Heart right ventricle (tissue), 16 donors: ENCODE results near the gene NAT14. TPM values are rescaled to one million over a fixed set of nuclear protein-coding genes. Genes with fewer than 3 reads are reported as not detected.

ENCODE experiments used
- ATAC-seq, 8 donors: fragments of 200-7000 bp; cut with Tn5 transposase; one replicate each; pipeline ENCODE4 v1.9.1; 2020; ENCODE audit warnings: mild to moderate bottlenecking in 8 of 8, moderate library complexity in 8 of 8, moderate number of reproducible peaks in 1 of 8
- DNase-seq, 2 donors: peaks; one replicate each; pipeline ENCODE4 v3.0.0-alpha.2; 2020
- H3K27ac ChIP-seq, 10 donors: fragments of 200-600 bp; sonication (generic) in 2 of 10; one replicate each; pipeline versions ENCODE4 v1.5.0 to v1.8.0; 2020 to 2022; ENCODE audit warnings: mild to moderate bottlenecking in 3 of 10
- H3K27me3 ChIP-seq, 7 donors: fragments of 200-600 bp; one replicate each; pipeline ENCODE4 v1.8.0; 2021 to 2022; ENCODE audit warnings: mild to moderate bottlenecking in 2 of 7
- H3K36me3 ChIP-seq, 9 donors: fragments of 200-600 bp; sonication (generic) in 1 of 9; one replicate each; pipeline versions ENCODE4 v1.5.0 to v1.8.0; 2020 to 2022; ENCODE audit warnings: mild to moderate bottlenecking in 2 of 9
- H3K4me1 ChIP-seq, 9 donors: fragments of 200-600 bp; sonication (generic) in 1 of 9; one replicate each; pipeline versions ENCODE4 v1.5.0 to v1.8.0; 2020 to 2022; ENCODE audit warnings: mild to moderate bottlenecking in 4 of 9
- H3K4me3 ChIP-seq, 10 donors: fragments of 200-600 bp; sonication (generic) in 2 of 10; one replicate each; pipeline versions ENCODE4 v1.5.0 to v1.8.0; 2020 to 2022; ENCODE audit warnings: mild to moderate bottlenecking in 7 of 10, moderate library complexity in 2 of 10
- H3K9me3 ChIP-seq, 11 donors: fragments of 200-600 bp in 10 of 11; sonication (generic) in 2 of 11; one replicate each; pipeline versions ENCODE4 v1.5.0 to v1.8.0; 2013 to 2022; ENCODE audit warnings: mild to moderate bottlenecking in 2 of 11, control low read depth in 1 of 11, moderate library complexity in 1 of 11
- WGBS, 2 donors: extraction: QIAGEN DNeasy Blood & Tissue Kit; methylation state at CpG; one replicate each; pipeline ENCODE4 v1.1.7; 2013; ENCODE audit warnings: inconsistent platforms in 1 of 2; 5-methylcytosine and 5-hydroxymethylcytosine counted together
- intact Hi-C, 10 donors: fragments of 100-400 bp; cut with DNase I; formaldehyde crosslinking; loops; one replicate each; pipeline versions ENCODE4 v1.11.1 to v1.14.2; 2022
- polyA plus RNA-seq, 2 donors: library from polyadenylated mRNA; stranded (reverse); fragments of 200-250 nt; gene quantifications; one replicate each; pipeline ENCODE4 v1.2.3, GENCODE V29; 2013
- total RNA-seq, 10 donors: library from RNA; stranded (reverse); fragmentation: NEBNext Ultra II Directional in 3 of 10; extraction: Animal tissue kit (Norgen Biotek cat#: 25700) in 3 of 10; gene quantifications; one replicate each; pipeline versions ENCODE4 v1.2.1 to v1.2.4, GENCODE V29; 2021 to 2023
- TF ChIP-seq, protein P1 (sequence below), 9 donors: fragments of 200-600 bp; sonication (generic) in 2 of 9; IDR thresholded peaks; one replicate each; pipeline versions ENCODE4 v1.5.0 to v1.8.0; 2021 to 2022; ENCODE audit warnings: antibody characterized with exemption in 9 of 9, mild to moderate bottlenecking in 5 of 9, moderate library complexity in 1 of 9
- donor health status: Arrhythmogenic right ventricular cardiomyopathy.
- donor health status: ischemic (EF 13 %, LVEDD 7.1; RV severe dilation, severe dysfunction).
- donor health status: healthy with polysubstance abuse.
- donor health status: DM: no; HTN: yes; CAD: no.
- donor health status: DM: no; HTN: no; CAD: no.
- donor health status: ischemic (EF 25% LVEDD 6.9; RV normal size, moderate dysfunction).
- donor health status: ischemic (EF 25% LVEDD 5.7; RV mildly dilated, moderate dysfunction).
- donor health status: healthy.
- donor health status: DM: yes; HTN: yes; CAD: no.
- donor health status: Ischemic cardiomyopathy.
- donor health status: ischemic (EF 35%, LVEDD 5.7; RV mildly dilated, moderate dysfunction).
- donor health status: nonischemic (EF 11% LVEDD 7.7; RV severe dilation, severe dysfunction).
- donor health status: DM: yes; HTN: yes; CAD: no.
- donor health status: PGD.
- donor health status: ischemic (EF 29% LVEDD 5.4; RV normal size, mild dysfunction).
- donor health status: nonischemic (EF 23%, LVEDD 6.1; RV moderate dilation, normal function).

The NAT14 gene
- total and polyA plus RNA-seq, 12 donors, result 5.8 to 16.4 (median 7.0) TPM

DNA sequence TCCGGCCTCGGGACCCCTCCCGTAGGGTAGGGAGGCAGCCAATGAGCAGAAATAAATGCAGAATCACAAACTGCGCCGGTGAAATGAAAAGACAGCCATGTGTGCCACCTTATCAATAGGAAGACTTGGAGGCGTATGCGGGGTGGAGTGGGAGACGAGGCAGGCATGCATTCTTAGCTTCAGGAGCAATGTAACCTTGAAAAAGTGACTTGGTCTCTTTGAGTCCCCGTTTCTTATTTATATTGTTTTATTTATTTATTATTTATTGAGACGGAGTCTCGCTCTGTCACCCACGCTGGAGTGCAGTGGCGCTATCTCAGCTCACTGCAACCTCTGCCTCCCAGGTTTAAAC lies 19.2 kb downstream of the NAT14 start:
- 29 to 36% methylated on average over 13 of the region's 13 CpGs for WGBS, 2 donors
- Histone ChIP-seq H3K4me1 (peaks cover 0 to 14% (median 3%) of the 10 kb centered on the region in 9 donors), H3K27me3 (no peaks in the 10 kb centered on the region), H3K4me3 (peak overlapping the region in 8 of 10 donors; percentile 31 to 62 (median 54)), H3K9me3 (no peaks in the 10 kb centered on the region), H3K27ac (peak overlapping the region in 7 of 10 donors; percentile 42 to 86 (median 63)), H3K36me3 (peaks cover 0 to 34% (median 0%) of the 10 kb centered on the region in 9 donors)
- TF ChIP-seq, protein P1, sequence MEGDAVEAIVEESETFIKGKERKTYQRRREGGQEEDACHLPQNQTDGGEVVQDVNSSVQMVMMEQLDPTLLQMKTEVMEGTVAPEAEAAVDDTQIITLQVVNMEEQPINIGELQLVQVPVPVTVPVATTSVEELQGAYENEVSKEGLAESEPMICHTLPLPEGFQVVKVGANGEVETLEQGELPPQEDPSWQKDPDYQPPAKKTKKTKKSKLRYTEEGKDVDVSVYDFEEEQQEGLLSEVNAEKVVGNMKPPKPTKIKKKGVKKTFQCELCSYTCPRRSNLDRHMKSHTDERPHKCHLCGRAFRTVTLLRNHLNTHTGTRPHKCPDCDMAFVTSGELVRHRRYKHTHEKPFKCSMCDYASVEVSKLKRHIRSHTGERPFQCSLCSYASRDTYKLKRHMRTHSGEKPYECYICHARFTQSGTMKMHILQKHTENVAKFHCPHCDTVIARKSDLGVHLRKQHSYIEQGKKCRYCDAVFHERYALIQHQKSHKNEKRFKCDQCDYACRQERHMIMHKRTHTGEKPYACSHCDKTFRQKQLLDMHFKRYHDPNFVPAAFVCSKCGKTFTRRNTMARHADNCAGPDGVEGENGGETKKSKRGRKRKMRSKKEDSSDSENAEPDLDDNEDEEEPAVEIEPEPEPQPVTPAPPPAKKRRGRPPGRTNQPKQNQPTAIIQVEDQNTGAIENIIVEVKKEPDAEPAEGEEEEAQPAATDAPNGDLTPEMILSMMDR (IDR thresholded peaks at IDR 0.05), result peak in 4 of 9 donors; percentile 7 to 40 (median 14)
- ATAC-seq, result peak in 1 of 8 donors; percentile 2
- intact Hi-C loops, result loop anchor here (1.0 to 10.0 kb wide), 8 partner anchors 36 to 363 kb away; partner anchors contain the start of gene TNNT1 (in 1 of the 10)
- DNase-seq, result no peak

DNA sequence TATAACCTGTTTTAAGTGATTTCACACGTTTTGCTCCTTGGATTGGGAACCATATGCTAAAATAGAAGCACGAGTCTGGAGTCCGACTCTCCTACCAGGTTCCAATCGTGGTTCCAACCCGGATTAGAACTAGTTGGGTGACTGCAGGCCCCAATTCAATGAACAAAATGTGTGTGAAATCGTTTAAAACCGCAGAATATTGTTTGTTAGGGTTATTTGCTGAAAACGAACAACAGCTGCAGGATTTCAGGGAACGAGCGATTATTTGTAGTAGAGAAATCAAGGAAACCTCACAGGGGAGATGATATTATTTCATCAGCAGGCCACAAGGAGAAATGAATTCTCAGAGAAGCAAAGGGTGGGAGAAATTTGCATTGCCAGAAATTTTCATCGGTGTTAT lies 20.0 kb downstream of the NAT14 start:
- TF ChIP-seq, protein P1 (IDR thresholded peaks at IDR 0.05), result no peak
- DNase-seq (no peak), ATAC-seq (no peak)
- H3K27ac ChIP-seq, result no peak overlapping the region
- intact Hi-C loops, result loop anchor here (1.0 to 10.0 kb wide), 8 partner anchors 37 to 364 kb away; partner anchors contain the start of gene TNNT1 (in 1 of the 10)
- WGBS, 2 donors, result 87 to 89% methylated on average over 11 of the region's 11 CpGs
- peaks cover 0 to 14% (median 3%) of the 10 kb centered on the region in 9 donors for H3K4me1 ChIP-seq
- no peaks in the 10 kb centered on the region for H3K27me3 ChIP-seq
- no peak overlapping the region for H3K4me3 ChIP-seq
- H3K36me3 ChIP-seq, result peaks cover 0 to 27% (median 0%) of the 10 kb centered on the region in 9 donors
- H3K9me3 ChIP-seq, result no peaks in the 10 kb centered on the region

DNA sequence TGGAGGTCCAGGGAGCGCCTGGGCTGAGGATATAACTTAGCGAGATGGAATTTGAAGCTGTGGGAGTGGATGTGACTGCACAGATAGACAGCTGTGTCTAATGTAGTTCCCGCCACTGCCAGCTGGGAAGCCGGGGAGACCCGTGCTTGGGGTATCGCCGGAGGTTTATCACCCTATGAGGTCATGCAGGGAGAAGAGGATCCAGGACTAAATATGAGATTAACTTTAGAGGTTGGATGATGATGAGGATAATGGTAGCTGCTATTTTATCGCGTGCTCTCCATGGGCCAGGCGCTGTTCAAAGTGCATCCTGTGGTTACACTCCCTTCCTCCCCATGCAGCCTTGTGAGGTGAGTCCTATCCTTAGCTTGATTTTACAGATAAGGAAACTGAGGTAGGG lies 23.1 kb downstream of the NAT14 start:
- H3K27me3 ChIP-seq, result no peaks in the 10 kb centered on the region
- no peak overlapping the region for H3K4me3 ChIP-seq
- DNase-seq, result no peak
- intact Hi-C loops, result loop anchor here in 3 of 10 donors (5.0 to 10.0 kb wide), 3 partner anchors 41 to 363 kb away; partner anchors contain the start of gene TNNT1 (in 1 of the 3)
- WGBS, 2 donors, result 70 to 75% methylated on average over 10 of the region's 10 CpGs
- no peak for ATAC-seq
- peaks cover 0 to 14% (median 3%) of the 10 kb centered on the region in 9 donors for H3K4me1 ChIP-seq
- peaks cover 0 to 6% (median 0%) of the 10 kb centered on the region in 9 donors for H3K36me3 ChIP-seq
- no peak overlapping the region for H3K27ac ChIP-seq
- TF ChIP-seq, protein P1 (IDR thresholded peaks at IDR 0.05), result no peak
- H3K9me3 ChIP-seq, result no peaks in the 10 kb centered on the region

DNA sequence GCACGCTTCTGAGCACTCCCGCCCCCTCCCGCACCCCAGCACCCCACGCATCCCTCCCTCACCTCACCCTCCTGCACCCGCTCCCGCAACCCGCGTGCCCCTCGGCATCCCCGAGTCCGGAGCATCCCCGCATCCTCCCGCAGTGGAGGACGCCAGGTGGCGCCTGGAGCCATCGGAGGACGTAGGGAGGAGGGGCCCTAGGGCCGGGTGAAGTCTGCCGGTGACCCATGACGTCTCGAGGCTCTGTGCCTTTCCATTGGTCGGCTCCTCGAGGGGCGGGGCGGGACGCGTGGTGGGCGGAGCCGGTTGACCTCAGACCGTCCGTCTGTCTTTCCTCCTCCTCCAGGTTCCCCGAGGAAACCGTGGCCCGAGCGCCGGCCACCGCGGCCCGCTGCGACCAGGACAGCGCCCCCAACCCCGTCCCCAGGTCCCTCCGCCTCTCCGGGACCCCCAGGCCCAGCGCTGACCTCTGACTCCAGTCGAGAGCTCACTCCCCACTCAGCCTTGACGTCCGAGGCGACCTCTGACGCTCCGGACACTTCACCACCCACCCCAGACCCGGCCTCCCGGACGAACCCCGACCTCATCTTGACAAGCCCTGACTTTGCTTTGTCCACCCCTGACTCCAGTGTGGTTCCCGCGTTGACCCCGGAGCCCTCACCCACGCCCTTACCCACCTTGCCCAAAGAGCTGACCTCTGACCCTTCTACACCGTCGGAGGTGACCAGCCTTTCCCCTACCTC lies 32.1 kb downstream of the NAT14 start:
- peak overlapping the region; percentile 86 to 99 (median 96) for H3K27ac ChIP-seq
- DNase-seq (peak; percentile 93 to 96), ATAC-seq (peak; percentile 98 to 100 (median 99))
- WGBS, 2 donors, result 8 to 10% methylated on average over 61 of the region's 61 CpGs
- no peaks in the 10 kb centered on the region for H3K9me3 ChIP-seq
- intact Hi-C loops, result loop anchor here in 9 of 10 donors (1.0 to 10.0 kb wide), 16 partner anchors 64 to 118 kb away; partner anchors contain the start of genes ZNF865 (in 4 of the 9), FIZ1 (in 3 of the 9), ZNF579 (in 2 of the 9) and ZNF524 (in 1 of the 9)
- H3K27me3 ChIP-seq, result no peaks in the 10 kb centered on the region
- H3K4me1 ChIP-seq, result peaks cover 3 to 22% (median 9%) of the 10 kb centered on the region in 9 donors
- H3K4me3 ChIP-seq, result peak overlapping the region in 9 of 10 donors; percentile 29 to 61 (median 59)
- H3K36me3 ChIP-seq, result peaks cover 0 to 30% (median 0%) of the 10 kb centered on the region in 9 donors
- TF ChIP-seq, protein P1 (IDR thresholded peaks at IDR 0.05), result peak; percentile 73 to 92 (median 81)
